ENCODE data around the gene CPNE5.
A peak's percentile ranks its signal among the peaks of the same experiment; 100 is the strongest.

DNA sequence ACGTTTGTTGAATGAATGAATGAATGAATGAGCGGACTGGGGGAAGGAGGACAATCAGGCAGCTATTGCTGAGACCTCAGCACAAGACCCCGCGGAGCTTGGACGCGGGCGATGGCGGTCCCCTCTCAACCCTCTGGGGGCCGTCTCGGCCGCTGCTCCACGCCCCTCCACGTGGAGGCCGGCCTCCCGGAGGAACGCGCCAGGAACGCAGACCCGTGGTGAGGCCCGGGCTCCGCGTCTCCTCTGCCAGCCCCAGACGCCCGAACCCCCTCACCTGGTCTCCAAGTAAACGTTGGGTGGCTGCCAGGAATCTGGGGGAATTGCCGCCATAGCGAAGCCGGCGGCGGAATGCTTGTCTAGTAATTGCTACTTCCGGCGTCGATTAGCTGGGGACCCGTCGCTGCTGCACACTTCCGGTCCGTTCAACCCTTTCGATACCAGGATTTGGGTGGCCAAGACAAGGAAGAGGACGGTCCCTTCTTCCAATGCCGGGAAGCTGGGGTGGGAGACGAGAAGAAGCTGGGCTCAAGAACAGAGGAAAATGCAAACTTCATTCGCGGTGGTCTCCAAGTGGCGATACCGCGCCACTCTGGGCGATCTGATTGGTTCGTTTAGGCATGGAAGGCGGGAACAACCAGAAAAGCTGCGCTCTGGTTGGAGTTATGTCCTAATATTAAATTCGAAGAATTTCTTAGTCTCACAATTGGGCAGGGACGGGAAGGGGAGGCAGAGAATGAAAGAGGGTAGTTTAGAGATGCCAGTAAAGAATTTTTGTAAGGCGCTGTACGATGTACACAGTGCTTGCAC, 35.4 kb upstream of the CPNE5 start, which contains the start of gene PPIL1:
- TF ChIP-seq POLR2A (IDR thresholded peaks at IDR 0.05) (peak; percentile 70), CTCF (IDR thresholded peaks at IDR 0.05) (no peak)
